Neural cell (in vitro differentiated cells): ENCODE measurements around the gene PDE7B.
"Not testable (repeated sequence)": the region's sequence is repeated elsewhere in the genome, so short reads cannot be mapped to it uniquely, and the experiment has no call there.

ENCODE experiments used
- POLR2AphosphoS5 ChIP-seq: IDR thresholded peaks from 2 replicates; pipeline ENCODE4 v1.6.1; 2012
- RAD21 ChIP-seq: fragments of 450-650 bp; conservative IDR thresholded peaks from 2 replicates; pipeline ENCODE4 v1.6.1; 2014; ENCODE audit warnings: antibody characterized with exemption, mild to moderate bottlenecking, moderate library complexity
- SMC3 ChIP-seq: fragments of 450-650 bp; conservative IDR thresholded peaks from 2 replicates; pipeline ENCODE4 v1.6.1; 2014; ENCODE audit warnings: antibody characterized with exemption, mild to moderate bottlenecking, moderate library complexity; ENCODE audit not compliant: poor library complexity
- TF ChIP-seq, protein P1 (sequence below): IDR thresholded peaks from 2 replicates; pipeline ENCODE4 v1.6.1; 2012; ENCODE audit warnings: borderline replicate concordance

DNA sequence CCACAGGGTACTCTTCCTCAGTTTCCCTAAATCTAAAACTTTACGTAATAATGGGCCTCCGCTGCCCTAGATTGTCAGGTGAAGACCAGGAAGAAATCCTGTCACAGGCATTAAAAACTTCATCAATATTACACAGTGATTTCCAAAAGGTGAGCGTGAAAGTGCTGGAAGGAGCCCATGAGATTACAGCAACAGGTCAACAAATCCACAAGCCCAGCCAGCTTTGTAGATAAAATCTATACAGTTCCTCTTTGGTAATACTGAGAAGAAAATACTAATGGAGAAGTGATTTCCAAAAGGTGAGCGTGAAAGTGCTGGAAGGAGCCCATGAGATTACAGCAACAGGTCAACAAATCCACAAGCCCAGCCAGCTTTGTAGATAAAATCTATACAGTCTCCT is 254.3 kb downstream of the PDE7B start:
- not testable (repeated sequence) for TF ChIP-seq RAD21, POLR2AphosphoS5, SMC3
- TF ChIP-seq, protein P1, sequence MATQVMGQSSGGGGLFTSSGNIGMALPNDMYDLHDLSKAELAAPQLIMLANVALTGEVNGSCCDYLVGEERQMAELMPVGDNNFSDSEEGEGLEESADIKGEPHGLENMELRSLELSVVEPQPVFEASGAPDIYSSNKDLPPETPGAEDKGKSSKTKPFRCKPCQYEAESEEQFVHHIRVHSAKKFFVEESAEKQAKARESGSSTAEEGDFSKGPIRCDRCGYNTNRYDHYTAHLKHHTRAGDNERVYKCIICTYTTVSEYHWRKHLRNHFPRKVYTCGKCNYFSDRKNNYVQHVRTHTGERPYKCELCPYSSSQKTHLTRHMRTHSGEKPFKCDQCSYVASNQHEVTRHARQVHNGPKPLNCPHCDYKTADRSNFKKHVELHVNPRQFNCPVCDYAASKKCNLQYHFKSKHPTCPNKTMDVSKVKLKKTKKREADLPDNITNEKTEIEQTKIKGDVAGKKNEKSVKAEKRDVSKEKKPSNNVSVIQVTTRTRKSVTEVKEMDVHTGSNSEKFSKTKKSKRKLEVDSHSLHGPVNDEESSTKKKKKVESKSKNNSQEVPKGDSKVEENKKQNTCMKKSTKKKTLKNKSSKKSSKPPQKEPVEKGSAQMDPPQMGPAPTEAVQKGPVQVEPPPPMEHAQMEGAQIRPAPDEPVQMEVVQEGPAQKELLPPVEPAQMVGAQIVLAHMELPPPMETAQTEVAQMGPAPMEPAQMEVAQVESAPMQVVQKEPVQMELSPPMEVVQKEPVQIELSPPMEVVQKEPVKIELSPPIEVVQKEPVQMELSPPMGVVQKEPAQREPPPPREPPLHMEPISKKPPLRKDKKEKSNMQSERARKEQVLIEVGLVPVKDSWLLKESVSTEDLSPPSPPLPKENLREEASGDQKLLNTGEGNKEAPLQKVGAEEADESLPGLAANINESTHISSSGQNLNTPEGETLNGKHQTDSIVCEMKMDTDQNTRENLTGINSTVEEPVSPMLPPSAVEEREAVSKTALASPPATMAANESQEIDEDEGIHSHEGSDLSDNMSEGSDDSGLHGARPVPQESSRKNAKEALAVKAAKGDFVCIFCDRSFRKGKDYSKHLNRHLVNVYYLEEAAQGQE = not testable (repeated sequence)
